ENCODE results near the gene TMEM94. TPM values are rescaled to one million over a fixed set of nuclear protein-coding genes. Genes with fewer than 3 reads are reported as not detected.

TMEM94 gene
- total and polyA plus RNA-seq, 9 of the 15 experiments (the other 6 are each of a cell fraction or from before 2014, with no cell fraction given), result 0.35 to 48.1 (median 14.4) TPM

DNA sequence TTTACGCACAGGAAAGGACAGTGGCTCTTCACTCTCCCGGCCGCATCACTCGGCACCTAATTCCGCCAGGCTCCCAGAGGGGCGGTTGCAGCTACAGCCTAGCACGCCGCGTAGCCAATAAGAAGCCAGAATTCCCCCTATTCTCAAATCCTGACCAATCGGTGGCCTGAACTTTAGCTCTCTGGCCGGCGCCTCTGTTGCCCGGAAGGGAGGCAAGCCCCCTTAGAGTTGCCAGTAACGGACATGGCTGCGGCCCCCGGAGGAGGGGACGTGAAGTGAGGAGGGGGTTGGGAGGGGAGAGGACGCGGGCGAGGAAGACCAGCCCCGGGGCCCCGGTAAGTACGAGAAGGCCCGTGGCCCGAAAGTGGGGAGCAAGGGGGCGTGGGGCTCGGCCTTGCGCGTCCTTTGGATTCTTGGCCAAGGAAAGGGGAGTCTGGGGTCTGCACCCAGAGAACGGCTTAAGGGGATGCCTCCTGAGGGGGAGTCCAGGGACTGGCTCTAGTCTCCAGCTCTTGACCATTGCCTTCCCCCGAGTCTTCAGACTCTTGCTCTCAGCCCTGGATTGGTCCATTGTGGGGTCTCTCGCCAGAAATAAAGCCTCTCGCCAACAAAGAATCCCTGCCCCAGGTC, at the start of gene TMEM94 (continued):
- TF ChIP-seq, protein P1, sequence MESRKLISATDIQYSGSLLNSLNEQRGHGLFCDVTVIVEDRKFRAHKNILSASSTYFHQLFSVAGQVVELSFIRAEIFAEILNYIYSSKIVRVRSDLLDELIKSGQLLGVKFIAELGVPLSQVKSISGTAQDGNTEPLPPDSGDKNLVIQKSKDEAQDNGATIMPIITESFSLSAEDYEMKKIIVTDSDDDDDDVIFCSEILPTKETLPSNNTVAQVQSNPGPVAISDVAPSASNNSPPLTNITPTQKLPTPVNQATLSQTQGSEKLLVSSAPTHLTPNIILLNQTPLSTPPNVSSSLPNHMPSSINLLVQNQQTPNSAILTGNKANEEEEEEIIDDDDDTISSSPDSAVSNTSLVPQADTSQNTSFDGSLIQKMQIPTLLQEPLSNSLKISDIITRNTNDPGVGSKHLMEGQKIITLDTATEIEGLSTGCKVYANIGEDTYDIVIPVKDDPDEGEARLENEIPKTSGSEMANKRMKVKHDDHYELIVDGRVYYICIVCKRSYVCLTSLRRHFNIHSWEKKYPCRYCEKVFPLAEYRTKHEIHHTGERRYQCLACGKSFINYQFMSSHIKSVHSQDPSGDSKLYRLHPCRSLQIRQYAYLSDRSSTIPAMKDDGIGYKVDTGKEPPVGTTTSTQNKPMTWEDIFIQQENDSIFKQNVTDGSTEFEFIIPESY (CRISPR knock-in tag; IDR thresholded peaks at IDR 0.05), result 0 out of 2 replicates have a peak, but pooled peaks have one; percentile 23
- TF ChIP-seq RB1 (IDR thresholded peaks at IDR 0.05; ENCODE audit: low read depth) (peak; percentile 51), RAD51 (IDR thresholded peaks at IDR 0.05; ENCODE audit: borderline replicate concordance, low read depth) (no peak), MAZ (CRISPR knock-in tag; conservative IDR thresholded peaks at IDR 0.05 in 1 of 2, IDR thresholded peaks at IDR 0.05 in 1 of 2) (peak; percentile 98 to 99), LEF1 (IDR thresholded peaks at IDR 0.05) (peak; percentile 33; the same call in 1 of the 2 replicates), CREM (IDR thresholded peaks at IDR 0.05; ENCODE audit: low read depth) (peak; percentile 62), KDM5B (IDR thresholded peaks at IDR 0.05; ENCODE audit: insufficient replicate concordance, low read depth, low read length) (no peak), POLR2AphosphoS2 (IDR thresholded peaks at IDR 0.05; ENCODE audit: low read length) (no peak)
- TF ChIP-seq, protein P2, sequence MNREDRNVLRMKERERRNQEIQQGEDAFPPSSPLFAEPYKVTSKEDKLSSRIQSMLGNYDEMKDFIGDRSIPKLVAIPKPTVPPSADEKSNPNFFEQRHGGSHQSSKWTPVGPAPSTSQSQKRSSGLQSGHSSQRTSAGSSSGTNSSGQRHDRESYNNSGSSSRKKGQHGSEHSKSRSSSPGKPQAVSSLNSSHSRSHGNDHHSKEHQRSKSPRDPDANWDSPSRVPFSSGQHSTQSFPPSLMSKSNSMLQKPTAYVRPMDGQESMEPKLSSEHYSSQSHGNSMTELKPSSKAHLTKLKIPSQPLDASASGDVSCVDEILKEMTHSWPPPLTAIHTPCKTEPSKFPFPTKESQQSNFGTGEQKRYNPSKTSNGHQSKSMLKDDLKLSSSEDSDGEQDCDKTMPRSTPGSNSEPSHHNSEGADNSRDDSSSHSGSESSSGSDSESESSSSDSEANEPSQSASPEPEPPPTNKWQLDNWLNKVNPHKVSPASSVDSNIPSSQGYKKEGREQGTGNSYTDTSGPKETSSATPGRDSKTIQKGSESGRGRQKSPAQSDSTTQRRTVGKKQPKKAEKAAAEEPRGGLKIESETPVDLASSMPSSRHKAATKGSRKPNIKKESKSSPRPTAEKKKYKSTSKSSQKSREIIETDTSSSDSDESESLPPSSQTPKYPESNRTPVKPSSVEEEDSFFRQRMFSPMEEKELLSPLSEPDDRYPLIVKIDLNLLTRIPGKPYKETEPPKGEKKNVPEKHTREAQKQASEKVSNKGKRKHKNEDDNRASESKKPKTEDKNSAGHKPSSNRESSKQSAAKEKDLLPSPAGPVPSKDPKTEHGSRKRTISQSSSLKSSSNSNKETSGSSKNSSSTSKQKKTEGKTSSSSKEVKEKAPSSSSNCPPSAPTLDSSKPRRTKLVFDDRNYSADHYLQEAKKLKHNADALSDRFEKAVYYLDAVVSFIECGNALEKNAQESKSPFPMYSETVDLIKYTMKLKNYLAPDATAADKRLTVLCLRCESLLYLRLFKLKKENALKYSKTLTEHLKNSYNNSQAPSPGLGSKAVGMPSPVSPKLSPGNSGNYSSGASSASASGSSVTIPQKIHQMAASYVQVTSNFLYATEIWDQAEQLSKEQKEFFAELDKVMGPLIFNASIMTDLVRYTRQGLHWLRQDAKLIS (CRISPR knock-in tag; IDR thresholded peaks at IDR 0.05), result peak; percentile 50; the same call in 1 of the 2 replicates
- TF ChIP-seq, protein P3, sequence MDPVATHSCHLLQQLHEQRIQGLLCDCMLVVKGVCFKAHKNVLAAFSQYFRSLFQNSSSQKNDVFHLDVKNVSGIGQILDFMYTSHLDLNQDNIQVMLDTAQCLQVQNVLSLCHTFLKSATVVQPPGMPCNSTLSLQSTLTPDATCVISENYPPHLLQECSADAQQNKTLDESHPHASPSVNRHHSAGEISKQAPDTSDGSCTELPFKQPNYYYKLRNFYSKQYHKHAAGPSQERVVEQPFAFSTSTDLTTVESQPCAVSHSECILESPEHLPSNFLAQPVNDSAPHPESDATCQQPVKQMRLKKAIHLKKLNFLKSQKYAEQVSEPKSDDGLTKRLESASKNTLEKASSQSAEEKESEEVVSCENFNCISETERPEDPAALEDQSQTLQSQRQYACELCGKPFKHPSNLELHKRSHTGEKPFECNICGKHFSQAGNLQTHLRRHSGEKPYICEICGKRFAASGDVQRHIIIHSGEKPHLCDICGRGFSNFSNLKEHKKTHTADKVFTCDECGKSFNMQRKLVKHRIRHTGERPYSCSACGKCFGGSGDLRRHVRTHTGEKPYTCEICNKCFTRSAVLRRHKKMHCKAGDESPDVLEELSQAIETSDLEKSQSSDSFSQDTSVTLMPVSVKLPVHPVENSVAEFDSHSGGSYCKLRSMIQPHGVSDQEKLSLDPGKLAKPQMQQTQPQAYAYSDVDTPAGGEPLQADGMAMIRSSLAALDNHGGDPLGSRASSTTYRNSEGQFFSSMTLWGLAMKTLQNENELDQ (CRISPR knock-in tag; IDR thresholded peaks at IDR 0.05; ENCODE audit: borderline replicate concordance), result 0 out of 2 replicates have a peak, but pooled peaks have one; percentile 23
- TF ChIP-seq, protein P4, sequence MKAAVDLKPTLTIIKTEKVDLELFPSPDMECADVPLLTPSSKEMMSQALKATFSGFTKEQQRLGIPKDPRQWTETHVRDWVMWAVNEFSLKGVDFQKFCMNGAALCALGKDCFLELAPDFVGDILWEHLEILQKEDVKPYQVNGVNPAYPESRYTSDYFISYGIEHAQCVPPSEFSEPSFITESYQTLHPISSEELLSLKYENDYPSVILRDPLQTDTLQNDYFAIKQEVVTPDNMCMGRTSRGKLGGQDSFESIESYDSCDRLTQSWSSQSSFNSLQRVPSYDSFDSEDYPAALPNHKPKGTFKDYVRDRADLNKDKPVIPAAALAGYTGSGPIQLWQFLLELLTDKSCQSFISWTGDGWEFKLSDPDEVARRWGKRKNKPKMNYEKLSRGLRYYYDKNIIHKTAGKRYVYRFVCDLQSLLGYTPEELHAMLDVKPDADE (conservative IDR thresholded peaks at IDR 0.05; ENCODE audit: control insufficient read depth, low read depth, low read length), result peak; percentile 82; the same call in 1 of the 2 replicates
- TF ChIP-seq, protein P5, sequence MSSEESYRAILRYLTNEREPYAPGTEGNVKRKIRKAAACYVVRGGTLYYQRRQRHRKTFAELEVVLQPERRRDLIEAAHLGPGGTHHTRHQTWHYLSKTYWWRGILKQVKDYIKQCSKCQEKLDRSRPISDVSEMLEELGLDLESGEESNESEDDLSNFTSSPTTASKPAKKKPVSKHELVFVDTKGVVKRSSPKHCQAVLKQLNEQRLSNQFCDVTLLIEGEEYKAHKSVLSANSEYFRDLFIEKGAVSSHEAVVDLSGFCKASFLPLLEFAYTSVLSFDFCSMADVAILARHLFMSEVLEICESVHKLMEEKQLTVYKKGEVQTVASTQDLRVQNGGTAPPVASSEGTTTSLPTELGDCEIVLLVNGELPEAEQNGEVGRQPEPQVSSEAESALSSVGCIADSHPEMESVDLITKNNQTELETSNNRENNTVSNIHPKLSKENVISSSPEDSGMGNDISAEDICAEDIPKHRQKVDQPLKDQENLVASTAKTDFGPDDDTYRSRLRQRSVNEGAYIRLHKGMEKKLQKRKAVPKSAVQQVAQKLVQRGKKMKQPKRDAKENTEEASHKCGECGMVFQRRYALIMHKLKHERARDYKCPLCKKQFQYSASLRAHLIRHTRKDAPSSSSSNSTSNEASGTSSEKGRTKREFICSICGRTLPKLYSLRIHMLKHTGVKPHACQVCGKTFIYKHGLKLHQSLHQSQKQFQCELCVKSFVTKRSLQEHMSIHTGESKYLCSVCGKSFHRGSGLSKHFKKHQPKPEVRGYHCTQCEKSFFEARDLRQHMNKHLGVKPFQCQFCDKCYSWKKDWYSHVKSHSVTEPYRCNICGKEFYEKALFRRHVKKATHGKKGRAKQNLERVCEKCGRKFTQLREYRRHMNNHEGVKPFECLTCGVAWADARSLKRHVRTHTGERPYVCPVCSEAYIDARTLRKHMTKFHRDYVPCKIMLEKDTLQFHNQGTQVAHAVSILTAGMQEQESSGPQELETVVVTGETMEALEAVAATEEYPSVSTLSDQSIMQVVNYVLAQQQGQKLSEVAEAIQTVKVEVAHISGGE (CRISPR knock-in tag; IDR thresholded peaks at IDR 0.05), result peak in 1 of 3 experiments; percentile 49; a peak in 1 of 6 replicates
